CD4-positive, alpha-beta T cell treated with Interleukin-1 beta for 1 hour (primary cell): ENCODE results near the gene EPS8.
"Not testable (repeated sequence)": the region's sequence is repeated elsewhere in the genome, so short reads cannot be mapped to it uniquely, and the experiment has no call there.

Experiments used
- DNase-seq, 2 donors: peaks; one replicate each; pipeline ENCODE4 v3.0.0-alpha.2; 2020 to 2022

EPS8 gene

DNA sequence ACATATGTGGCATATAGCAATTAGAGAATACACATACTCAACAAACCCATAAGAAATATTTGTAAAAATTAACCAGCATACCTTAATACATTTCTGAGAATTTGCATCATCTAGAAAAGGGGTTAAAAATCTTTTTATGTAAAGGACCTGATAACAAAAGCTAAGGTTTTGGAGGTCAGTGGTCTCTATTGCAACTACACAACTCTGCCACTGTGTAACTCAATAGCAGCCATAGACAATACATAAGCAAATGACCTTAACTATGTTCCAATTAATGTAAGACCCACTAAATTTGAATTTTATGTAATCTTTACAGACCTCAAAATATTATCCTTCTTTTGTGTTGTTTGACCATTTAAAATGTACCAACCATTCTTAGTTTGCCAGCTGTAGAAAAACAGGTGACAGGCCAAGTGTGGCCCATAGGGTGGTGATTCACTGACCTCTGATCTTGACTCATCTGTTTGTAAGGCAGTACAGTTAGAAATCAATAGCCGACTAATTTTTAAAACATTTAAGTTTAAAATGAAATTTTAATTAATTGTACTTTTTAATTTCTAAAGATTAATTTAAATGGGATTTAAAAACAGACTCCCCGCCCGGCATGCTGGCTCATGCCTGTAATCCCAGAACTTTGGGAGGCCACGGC, 7.4 kb upstream of the EPS8 start:
- DNase-seq, result no peak

DNA sequence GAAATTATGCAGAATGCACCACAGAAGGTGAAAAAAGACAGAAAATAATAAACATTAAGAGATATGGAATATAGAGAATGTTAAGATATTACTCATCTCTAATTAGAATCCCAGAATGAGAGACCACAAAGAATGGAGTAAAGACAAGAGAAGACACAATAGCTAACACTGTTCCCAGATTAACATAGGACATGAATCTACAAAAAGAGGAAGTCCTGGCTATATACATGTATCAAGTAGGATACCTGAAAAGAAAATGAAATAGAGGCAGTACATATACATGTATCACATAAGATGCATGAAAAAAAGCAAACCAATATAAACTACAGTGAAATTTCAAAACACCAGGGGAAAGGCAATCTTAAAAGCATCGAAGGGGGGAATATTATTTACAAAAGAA, 5.6 kb upstream of the EPS8 start:
- no peak for DNase-seq

DNA sequence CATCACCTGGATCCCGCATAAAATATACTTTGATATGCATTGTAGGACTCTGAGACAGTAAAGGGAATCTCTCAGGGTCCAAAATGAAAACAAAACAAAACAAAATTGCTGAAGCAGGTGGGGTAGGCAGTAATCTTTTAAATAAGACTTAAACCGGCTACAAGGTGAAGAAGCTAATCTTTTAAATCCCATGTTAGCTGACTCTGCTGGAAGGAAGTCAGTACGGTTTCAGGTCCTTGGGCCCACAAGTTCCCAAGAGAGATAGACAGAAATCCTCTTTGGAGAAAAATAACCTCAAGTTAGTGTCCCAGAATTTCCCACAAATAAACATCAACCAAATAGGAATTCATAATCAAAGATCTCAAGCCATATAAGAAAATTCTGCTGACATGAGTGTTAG, 5.0 kb upstream of the EPS8 start:
- DNase-seq, result no peak

DNA sequence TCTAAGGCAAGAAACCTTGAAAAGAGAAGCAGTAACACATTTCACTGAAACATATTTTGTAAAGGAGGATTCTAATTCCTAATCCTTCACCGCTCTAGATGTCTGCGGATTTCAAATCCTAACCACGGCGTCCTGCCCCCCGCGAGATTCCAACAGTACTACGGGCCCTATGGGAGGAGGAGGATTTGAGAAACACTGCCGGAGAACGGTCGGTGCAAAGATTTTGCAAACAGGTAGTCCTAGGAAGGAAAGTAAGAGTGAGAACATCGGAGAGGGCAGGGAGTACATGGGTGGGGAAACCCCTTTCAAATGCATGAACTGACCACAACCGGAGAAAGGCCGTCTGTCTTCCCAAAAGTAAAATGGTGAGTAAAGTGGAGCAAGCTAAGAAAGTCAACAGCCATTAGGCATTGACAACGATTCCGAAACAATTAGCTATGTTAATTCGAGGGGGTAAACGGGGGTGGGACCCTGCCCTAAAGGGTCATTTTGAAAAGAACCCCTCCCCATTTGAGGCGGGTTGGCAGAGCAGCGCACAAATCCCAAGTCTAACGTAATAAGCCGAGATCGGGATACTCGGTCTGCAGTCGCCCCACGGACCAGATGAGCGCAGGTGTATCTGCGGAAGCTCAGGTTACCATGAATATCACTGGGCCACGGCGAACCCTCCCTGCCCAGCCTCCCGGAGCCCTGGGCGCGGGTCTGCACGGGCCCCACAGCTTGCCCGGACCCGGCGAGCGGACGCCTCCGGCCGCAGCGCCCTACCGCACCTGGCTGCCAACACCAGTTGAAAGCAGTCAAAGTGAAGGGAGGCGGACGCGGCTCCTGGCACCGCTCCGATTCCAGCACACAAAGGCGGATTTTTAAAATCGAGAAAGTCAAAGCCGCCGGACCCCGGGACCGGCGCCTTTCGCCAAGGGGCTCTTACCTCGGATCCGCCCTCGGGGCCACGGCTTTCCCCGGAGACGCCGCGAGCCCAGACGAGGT, 662 bp downstream of the EPS8 start:
- DNase-seq, result peak; percentile 1 to 10

DNA sequence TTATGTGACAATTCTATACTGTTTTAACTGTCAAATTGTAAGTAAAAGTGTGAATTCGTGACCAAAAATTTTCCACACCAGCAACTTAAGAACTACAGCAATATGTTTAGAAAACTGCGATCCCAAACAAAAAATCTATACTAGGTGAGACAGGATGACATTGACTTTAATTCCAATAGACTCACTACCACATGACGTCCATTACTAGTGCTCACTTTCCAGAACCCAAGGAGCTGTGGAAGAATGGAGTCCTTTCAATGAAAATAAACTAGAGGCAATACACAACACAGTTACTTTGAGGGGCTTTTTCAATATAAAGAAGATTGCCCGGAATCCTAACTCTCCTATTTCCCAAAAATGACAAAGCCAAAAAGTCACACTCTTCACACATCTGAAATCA, 1.4 kb downstream of the EPS8 start:
- DNase-seq, result no peak

DNA sequence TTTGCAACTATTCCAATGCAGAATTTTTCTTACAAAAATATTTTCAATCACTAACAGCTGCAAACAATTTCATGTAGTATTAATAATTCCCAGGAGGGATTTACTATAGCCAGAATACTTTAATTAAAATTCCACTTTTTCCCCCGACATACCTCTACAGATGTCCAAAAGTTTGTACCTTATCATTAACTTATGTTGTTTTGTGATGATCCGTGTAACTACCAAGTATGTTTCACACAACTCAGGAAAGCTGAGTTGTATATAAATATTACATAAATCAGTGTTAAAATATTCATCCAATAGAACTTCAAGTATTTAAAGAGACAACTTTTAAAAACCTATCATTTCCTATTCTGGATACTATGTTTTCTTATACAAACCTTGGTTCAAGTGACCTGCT, 2.4 kb downstream of the EPS8 start:
- no peak for DNase-seq

DNA sequence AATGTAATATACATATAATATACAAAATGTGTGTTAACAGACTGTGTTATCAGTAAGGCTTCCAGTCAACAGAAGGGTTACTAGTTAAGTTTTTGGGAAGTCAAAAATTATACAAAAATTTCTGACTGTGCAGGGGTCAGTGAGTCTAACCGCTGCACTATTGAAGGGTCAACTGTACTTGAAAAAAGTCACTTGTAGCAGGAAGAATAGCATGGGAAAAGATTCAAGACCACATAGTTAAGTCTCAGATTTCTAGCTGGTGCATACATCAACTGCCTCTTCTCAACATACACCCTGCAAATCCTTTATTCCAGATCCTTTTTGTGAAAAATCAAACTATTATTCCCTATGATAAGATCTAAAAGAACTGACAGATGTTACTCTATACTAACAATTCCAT, 5.9 kb downstream of the EPS8 start:
- no peak for DNase-seq

DNA sequence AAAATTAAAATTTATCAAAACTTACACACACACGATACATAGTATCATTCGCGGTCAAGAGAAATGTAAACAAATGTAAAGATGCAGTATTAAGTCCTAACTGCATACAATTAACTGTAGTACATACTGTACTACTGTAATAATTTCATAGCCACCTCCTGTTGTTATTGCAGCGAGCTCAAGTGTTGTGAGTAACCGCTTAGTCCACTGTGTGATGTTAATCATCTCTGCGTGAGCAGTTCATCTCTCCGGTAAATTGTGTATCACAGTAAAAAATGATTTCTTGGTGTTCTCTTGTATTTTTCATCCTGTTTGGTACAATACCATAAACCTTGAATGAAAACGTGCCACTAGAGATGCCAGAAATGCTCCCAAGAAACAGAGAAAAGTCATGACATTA, 6.5 kb downstream of the EPS8 start:
- DNase-seq, result no peak

DNA sequence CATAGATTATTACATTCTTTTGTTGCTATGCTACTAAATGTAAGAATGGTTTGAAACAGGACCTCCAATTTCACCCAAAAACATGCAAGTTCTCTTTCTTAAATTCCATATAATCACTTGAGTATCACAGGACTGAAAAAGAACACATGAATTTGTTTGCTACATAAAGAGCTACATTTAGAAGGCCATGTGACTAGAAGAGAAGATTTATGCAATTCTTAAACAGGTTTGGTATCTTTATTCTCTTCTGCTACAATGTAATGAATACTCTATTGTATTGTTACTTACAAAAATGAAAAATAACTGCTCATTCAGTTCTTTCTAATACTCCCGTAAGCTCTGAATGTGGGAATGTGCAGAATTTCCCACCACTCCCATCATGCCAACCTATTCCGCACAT, 9.3 kb downstream of the EPS8 start:
- no peak for DNase-seq

DNA sequence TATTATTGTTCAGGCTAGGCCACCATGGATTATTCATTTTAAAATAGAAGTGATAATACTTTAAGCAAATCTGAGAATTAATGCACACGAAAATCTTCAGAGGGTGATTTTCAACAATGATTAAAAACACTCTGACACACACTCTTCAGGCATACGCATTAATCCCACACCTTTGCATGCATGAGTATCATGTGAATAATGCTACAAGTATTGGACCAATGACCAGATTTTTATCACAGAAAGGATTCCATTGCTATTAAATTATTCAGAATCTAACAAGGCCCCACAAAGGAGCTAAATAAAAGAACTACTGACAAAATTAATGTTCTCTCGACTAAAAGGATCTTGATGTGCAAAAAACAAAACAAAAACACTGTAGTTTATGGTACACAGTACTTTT, 11.1 kb downstream of the EPS8 start:
- DNase-seq, result no peak

DNA sequence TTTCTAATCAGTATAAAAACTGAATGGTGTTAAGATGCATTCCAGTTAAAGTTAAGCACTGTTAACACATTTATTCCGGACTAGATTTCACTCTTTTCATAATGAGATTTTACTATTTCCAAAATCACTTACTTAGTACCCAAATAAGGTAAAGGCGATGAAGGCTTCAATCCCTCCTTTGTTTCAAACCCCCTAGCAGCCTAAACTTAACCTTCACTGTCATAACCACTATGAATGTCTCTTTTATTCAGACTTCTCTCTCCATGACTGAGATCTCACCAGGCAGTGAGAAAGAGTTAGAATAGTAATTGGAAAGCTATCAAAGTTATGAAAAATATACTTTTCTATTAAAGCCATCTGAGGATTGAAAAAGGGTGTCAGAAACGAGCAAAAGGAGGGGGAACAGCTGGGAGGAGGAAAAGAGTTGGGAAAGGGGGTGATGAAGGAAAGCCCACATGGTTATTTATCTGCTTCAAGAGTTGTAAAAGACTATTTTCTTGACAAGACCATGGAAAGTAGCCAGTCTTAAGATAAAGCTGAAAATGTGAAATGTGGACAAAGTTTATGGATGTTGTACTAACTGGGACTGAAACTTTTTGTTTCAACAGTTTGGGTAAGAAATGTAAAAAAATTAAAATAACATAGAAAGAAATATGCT, 11.7 kb downstream of the EPS8 start:
- no peak for DNase-seq

DNA sequence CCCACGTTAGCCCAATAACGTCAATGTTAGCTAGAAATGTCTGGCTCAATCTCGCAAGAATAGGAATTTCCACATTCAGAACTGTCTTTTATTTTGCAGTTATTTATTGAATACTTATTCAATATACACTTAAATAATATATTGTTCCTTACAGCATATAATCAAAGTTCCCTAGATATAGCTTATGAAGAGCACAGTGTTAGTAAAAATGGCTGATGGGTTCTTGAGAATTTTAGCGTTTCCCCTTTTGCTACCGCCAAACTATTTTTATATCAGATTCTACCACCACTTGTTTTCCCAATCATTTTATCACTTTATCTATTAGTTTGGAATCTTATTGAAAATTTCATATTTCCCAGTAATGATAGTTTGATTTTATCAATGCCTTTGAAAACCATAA, 12.7 kb downstream of the EPS8 start:
- DNase-seq, result no peak

DNA sequence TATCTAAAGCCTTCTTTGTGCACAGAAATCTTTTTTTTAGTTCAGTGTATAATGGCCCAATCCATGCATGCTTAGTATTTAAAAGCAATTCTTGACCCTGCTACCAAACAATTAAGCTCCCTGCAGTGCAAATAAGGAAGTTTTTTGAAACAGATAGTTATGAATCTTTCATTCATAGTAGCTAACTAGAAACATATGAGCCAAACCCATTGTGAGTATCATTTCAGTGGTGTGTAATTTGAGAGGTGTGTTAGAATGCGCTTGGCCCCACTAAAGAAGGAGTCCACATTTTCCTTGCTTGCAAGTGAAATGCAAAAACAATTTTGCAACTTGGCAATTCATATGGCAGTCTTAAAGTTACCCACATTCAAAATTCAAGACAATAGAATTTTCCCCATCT, 14.4 kb downstream of the EPS8 start:
- no peak for DNase-seq

DNA sequence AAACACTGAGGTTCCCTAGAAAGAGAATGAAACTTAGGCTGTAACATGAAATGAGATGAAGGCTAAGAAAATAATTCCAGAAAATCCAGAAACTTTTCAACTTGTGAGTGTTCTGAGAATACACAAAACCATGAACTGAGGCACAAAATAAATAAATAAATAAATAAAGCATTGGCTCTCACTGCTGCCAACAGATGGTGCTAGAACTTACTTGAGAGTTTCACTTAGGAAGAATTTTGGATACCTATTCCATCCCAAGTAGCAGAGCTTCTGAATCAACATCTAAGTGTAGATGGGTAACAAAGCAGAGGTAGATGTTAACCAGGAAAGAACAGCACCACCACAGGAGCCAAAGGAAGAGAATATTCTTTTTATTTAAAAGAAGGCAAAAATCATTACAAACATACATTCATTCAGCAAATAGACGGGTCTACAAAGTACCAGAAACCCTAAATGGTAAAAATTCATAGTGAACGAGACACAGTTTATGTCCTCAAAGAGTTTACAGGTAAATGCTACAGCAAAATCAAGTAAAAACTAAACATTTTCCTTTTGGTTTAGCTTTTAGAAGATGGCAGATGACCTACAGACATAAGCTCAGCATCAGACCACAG, 16.7 kb downstream of the EPS8 start:
- peak in 1 of 2 donors; percentile 11 for DNase-seq

DNA sequence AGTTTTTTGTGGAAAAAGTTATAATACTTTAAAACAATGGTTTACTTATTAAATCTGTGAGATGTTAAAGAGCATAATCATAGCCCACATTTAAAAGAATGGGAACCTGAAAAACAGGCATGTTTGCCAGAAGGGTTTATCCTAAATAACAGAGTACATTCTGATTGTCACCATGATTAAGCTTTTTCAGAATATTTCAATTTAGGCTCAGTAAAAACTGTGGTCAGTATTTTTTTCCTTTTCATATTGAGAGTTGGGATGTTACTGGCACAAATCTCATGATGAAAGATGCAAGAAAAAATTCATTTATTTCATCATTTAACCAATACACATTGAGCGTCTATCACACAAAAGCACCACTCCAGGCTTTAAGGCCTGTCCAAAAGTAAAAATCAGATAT, 18.6 kb downstream of the EPS8 start:
- DNase-seq, result no peak

DNA sequence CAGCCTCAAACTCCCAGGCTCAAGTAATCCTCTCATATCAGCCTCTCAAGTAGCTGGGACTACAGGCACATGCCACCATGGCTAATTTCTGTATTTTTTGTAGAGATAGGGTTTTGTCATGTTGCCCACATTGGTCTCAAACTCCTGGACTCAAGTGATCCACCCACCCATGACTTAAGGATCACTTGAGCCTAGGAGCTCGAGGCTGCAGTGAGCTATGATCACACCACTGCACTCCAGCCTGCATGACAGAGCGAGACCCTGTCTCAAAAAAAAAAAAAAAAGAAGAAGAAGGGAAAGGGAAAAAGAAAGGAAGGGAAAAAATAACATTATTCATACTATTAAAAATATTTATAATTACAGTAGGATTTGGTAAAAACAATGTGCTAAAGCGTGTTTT, 19.2 kb downstream of the EPS8 start:
- DNase-seq, result no peak

DNA sequence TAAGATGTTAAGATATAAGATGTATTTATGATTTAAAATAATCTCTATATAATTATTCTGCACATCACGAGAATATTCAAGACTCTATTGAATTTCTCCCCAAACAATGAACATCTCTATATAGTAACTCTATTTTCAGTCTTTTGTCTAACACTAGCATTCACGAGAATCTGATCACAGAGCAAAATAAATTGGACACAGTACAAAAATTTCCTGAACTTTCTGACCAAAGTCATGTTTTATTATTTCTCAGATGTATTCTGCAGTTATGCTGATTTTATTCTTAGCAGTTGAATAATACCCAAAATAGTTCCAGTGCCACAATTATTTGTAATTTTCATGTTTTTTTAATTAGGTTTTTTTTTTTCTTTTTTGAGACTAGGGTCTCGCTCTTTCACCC, 19.6 kb downstream of the EPS8 start:
- DNase-seq, result no peak

DNA sequence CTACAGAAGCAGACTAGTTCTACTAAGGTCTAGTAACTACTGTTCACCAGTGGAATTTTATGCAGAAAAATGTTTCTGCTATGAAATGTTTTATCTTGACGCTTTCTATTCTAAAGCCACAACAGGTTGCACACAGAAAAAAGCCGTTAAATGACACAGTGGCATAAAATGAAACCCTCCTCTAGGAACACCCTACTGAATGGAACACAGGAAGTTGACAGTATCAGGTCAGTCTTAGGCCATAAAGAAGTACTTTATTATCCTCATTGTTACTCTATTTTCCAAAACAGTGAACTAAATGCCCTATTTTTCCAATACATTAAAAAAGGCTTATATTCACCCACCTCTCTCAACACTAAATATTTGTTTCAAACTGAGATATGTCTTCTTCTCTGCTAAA, 21.9 kb downstream of the EPS8 start:
- DNase-seq, result no peak

DNA sequence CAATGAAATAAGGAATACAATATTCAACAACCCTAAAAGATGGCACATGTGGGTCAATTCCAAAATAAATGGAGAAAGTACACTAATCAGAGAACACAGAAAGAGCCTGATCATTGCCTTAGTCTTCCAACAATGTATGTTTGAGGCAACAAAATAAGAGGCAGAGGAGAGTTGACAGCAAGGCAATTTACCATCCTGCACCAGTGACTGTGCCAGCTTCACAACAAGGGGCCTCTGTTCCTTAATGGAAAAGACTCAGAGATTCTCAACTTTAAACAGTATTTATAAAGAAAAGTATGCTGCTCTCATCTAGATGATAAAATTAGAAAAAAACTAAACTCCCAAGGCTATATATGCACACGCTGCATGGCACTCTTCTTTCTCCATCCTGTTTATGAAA, 25.9 kb downstream of the EPS8 start:
- no peak for DNase-seq

DNA sequence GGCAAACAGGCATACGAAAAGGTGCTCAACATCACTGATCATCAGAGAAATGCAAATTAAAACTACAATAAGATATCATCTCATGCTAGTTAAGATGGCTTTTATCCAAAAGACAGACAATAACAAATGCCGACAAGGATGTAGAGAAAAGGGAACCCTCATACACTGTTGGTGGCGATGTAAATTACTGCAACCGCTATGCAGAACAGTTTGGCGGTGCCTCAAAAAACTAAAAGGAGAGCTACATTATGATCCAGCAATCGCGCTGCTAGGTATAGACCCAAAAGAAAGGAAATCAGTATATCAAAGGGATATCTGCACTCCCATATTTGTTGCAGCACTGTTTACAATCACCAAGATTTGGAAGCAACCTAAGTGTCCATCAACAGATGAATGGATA, 27.0 kb downstream of the EPS8 start:
- not testable (repeated sequence) for DNase-seq

DNA sequence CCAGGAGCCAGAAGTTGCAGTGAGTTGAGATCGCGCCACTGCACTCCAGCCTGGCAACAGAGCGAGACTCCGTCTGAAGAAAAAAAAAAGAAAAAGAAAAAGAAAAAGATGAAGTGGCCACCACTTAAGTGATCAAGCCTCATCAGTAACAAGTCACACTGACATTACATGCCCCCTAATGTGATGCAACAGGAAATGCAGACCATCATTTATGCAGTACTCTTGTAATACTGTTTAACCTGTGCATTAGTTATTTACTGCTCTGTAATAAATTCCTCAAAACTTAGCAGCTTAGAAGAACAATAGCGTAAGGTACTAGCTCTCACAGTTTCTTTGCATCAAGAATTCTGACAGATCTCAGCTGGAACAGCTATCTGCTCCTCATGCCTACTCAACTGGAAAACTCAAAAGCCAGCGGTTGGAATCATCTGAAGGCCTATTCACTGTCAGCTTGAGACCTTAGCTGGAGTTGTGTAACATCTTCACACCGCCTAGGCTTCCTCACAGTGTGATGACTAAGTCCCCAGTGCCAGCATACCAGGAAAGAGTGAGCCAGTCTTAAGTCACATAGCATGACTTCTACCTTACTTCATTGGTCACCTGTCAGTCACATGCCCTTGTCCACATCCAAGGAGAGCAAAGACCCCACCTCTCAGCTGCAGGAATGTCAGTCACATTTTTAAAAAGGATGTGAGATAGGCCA, 31.5 kb downstream of the EPS8 start:
- DNase-seq, result peak in 1 of 2 donors; percentile 21

DNA sequence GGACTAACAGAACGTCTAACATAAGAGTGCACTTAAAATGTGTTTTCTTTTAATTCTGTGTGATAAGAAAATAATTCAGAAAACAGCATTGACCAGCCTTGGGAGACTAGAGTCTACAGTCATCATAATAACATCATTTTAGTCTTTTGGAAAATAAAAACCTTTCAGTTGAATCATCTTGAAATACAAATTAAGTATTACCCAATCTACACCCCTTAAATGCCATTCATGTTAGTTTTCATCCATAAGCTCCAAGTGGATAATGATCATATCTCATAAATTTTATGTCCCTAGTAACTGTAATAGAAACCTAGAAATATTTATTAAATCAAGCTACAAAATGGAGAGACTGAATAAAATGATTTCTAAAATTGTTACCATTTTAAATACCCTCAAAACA, 32.4 kb downstream of the EPS8 start:
- DNase-seq, result no peak

DNA sequence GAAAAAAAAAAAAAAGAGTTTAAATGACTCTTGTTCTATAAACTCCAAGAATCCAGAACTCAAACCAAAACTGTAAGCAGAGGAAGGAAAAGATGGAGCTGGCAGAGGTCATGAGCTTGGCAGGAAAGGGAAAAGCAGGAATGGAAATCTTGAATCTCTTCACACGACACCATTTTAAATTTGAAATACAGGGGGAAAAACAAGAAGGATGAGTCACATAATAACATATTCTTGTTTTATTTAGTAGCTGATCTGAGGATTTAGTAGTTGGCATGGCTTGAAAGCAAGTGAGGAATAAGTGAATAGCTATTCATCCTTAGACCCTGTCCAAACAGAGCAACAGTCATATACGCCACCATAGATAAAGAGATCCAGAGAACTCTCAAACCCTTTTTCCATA, 35.0 kb downstream of the EPS8 start:
- no peak for DNase-seq
